ENCODE measurements around the gene NACC2.

- TF ChIP-seq, protein P1, sequence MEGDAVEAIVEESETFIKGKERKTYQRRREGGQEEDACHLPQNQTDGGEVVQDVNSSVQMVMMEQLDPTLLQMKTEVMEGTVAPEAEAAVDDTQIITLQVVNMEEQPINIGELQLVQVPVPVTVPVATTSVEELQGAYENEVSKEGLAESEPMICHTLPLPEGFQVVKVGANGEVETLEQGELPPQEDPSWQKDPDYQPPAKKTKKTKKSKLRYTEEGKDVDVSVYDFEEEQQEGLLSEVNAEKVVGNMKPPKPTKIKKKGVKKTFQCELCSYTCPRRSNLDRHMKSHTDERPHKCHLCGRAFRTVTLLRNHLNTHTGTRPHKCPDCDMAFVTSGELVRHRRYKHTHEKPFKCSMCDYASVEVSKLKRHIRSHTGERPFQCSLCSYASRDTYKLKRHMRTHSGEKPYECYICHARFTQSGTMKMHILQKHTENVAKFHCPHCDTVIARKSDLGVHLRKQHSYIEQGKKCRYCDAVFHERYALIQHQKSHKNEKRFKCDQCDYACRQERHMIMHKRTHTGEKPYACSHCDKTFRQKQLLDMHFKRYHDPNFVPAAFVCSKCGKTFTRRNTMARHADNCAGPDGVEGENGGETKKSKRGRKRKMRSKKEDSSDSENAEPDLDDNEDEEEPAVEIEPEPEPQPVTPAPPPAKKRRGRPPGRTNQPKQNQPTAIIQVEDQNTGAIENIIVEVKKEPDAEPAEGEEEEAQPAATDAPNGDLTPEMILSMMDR (IDR thresholded peaks at IDR 0.05): no peak
- TF ChIP-seq POLR2A (IDR thresholded peaks at IDR 0.05): no peak
These were observed 9.4 kb upstream of the NACC2 start for GRCh38 chr9:136104488-136104800.
